Neural cell (in vitro differentiated cells): ENCODE data around the gene ZNF189. TPM values are rescaled to one million over a fixed set of nuclear protein-coding genes. Genes with fewer than 3 reads are reported as not detected.

Experiments used
- H2AFZ ChIP-seq: fragments of 200-600, 300-800 bp; sonication (generic), shearing (Covaris generic); 2 replicates; pipeline ENCODE4 v1.6.0; 2014; ENCODE audit warnings: low read depth, mild to moderate bottlenecking, antibody characterized with exemption, low read length, moderate library complexity
- H3F3A ChIP-seq: fragments of 200-600 bp; shearing (Covaris generic); 2 replicates; pipeline ENCODE4 v1.6.1; 2016; ENCODE audit warnings: mild to moderate bottlenecking, moderate library complexity, mixed read lengths, antibody characterized with exemption, low read length; ENCODE audit not compliant: insufficient read depth, poor library complexity, severe bottlenecking
- H3K27ac ChIP-seq: fragments of 200-600, 300-800 bp; sonication (generic), shearing (Covaris generic); 2 replicates; pipeline ENCODE4 v1.5.1; 2014; ENCODE audit warnings: mild to moderate bottlenecking, low read length, moderate library complexity
- H3K27me3 ChIP-seq: fragments of 300-800, 200-600 bp; sonication (generic), shearing (Covaris generic); 2 replicates; pipeline ENCODE4 v1.6.0; 2014; ENCODE audit warnings: mild to moderate bottlenecking, low read depth, low read length, moderate library complexity; ENCODE audit not compliant: insufficient read depth
- H3K36me3 ChIP-seq: fragments of 300-800, 200-600 bp; sonication (generic), shearing (Covaris generic); 2 replicates; pipeline ENCODE4 v1.5.1; 2014; ENCODE audit warnings: mild to moderate bottlenecking, antibody characterized with exemption, low read length, moderate library complexity; ENCODE audit not compliant: insufficient read depth
- H3K4me2 ChIP-seq: fragments of 300-800, 200-600 bp; sonication (generic), shearing (Covaris generic); 2 replicates; pipeline ENCODE4 v1.6.0; 2014; ENCODE audit warnings: mild to moderate bottlenecking, low read length
- H3K4me3 ChIP-seq: fragments of 300-800, 200-600 bp; sonication (generic), shearing (Covaris generic); 2 replicates; pipeline ENCODE4 v1.5.1; 2014; ENCODE audit warnings: mild to moderate bottlenecking, low read length, moderate library complexity
- H3K79me2 ChIP-seq: fragments of 200-600 bp; shearing (Covaris generic); replicated peaks from 2 replicates; pipeline ENCODE4 v1.6.0; 2014; ENCODE audit warnings: mild to moderate bottlenecking, low read length, moderate library complexity; ENCODE audit not compliant: insufficient read depth
- H3K9ac ChIP-seq: fragments of 300-800, 200-600 bp; sonication (generic), shearing (Covaris generic); 2 replicates; pipeline ENCODE4 v1.6.1; 2016; ENCODE audit warnings: mild to moderate bottlenecking, low read length, mixed read lengths
- H3K9me2 ChIP-seq: fragments of 200-600 bp; shearing (Covaris generic); 2 replicates; pipeline ENCODE4 v1.6.1; 2016; ENCODE audit warnings: mild to moderate bottlenecking, low read length, mixed read lengths; ENCODE audit not compliant: insufficient read depth
- H3K9me3 ChIP-seq: fragments of 200-600, 300-800 bp; sonication (generic), shearing (Covaris generic); 2 replicates; pipeline ENCODE4 v1.6.1; 2016; ENCODE audit warnings: mild to moderate bottlenecking, mixed run types, low read length, moderate library complexity, mixed read lengths
- H4K20me1 ChIP-seq: fragments of 200-600 bp; shearing (Covaris generic); 2 replicates; pipeline ENCODE4 v1.6.1; 2016; ENCODE audit warnings: mild to moderate bottlenecking, mixed run types; ENCODE audit not compliant: insufficient read depth
- CTCF ChIP-seq: fragments of 450-650 bp; IDR thresholded peaks from 2 replicates; pipeline ENCODE4 v1.5.1; 2014; ENCODE audit warnings: antibody characterized with exemption, mild to moderate bottlenecking, moderate library complexity; ENCODE audit not compliant: poor library complexity, severe bottlenecking
- EP300 ChIP-seq: fragments of 450-650 bp; conservative IDR thresholded peaks from 2 replicates; pipeline ENCODE4 v1.6.1; 2014; ENCODE audit warnings: antibody characterized with exemption, mild to moderate bottlenecking, moderate library complexity; ENCODE audit not compliant: poor library complexity, severe bottlenecking
- EZH2 ChIP-seq: fragments of 200-600, 300-800 bp; shearing (Covaris generic), sonication (generic); IDR thresholded peaks from 2 replicates; pipeline ENCODE4 v1.6.1; 2014; ENCODE audit warnings: antibody characterized with exemption, low read length, borderline replicate concordance, mild to moderate bottlenecking; ENCODE audit not compliant: insufficient read depth, poor library complexity, severe bottlenecking
- MXI1 ChIP-seq: fragments of 450-650 bp; conservative IDR thresholded peaks from 2 replicates; pipeline ENCODE4 v1.6.1; 2014; ENCODE audit warnings: antibody characterized with exemption, mild to moderate bottlenecking; ENCODE audit not compliant: poor library complexity, severe bottlenecking
- POLR2AphosphoS5 ChIP-seq: IDR thresholded peaks from 2 replicates; pipeline ENCODE4 v1.6.1; 2012
- RAD21 ChIP-seq: fragments of 450-650 bp; conservative IDR thresholded peaks from 2 replicates; pipeline ENCODE4 v1.6.1; 2014; ENCODE audit warnings: antibody characterized with exemption, mild to moderate bottlenecking, moderate library complexity
- REST ChIP-seq: IDR thresholded peaks from 2 replicates; pipeline ENCODE4 v1.6.1; 2012; ENCODE audit warnings: borderline replicate concordance
- SMC3 ChIP-seq: fragments of 450-650 bp; conservative IDR thresholded peaks from 2 replicates; pipeline ENCODE4 v1.6.1; 2014; ENCODE audit warnings: antibody characterized with exemption, mild to moderate bottlenecking, moderate library complexity; ENCODE audit not compliant: poor library complexity
- TAF1 ChIP-seq: IDR thresholded peaks from 2 replicates; pipeline ENCODE4 v1.6.1; 2012; ENCODE audit warnings: low read depth
- polyA plus RNA-seq: library from polyadenylated mRNA; depleted of rRNA; stranded (reverse); fragments of >200 nt; gene quantifications from 2 replicates; pipeline ENCODE4 v1.2.3, GENCODE V29; 2014

The ZNF189 gene
- polyA plus RNA-seq, 1 donor from 2014 or later = 28.0 TPM

GRCh38 chr9:101371813-101372212 is 26.8 kb upstream of the ZNF189 start:
- Histone ChIP-seq H3K4me2 (no peak overlapping the region), H3F3A (no peaks in the 10 kb centered on the region), H4K20me1 (no peaks in the 10 kb centered on the region), H3K9me3 (no peaks in the 10 kb centered on the region), H3K9ac (no peak overlapping the region), H3K4me3 (no peak overlapping the region), H3K36me3 (no peaks in the 10 kb centered on the region), H3K79me2 (no peaks in the 10 kb centered on the region), H3K9me2 (no peaks in the 10 kb centered on the region), H3K27ac (no peak overlapping the region), H3K27me3 (no peaks in the 10 kb centered on the region), H2AFZ (no peak overlapping the region)
- no peak for TF ChIP-seq RAD21
- TF ChIP-seq MXI1 = no peak

GRCh38 chr9:101372327-101373118 is 26.1 kb upstream of the ZNF189 start:
- Histone ChIP-seq H3K27ac (no peak overlapping the region), H3K36me3 (no peaks in the 10 kb centered on the region), H3K4me2 (no peak overlapping the region), H3K9ac (no peak overlapping the region), H3K79me2 (no peaks in the 10 kb centered on the region), H3K4me3 (no peak overlapping the region), H3K9me3 (no peaks in the 10 kb centered on the region), H3K9me2 (no peaks in the 10 kb centered on the region), H3F3A (no peaks in the 10 kb centered on the region), H3K27me3 (no peaks in the 10 kb centered on the region), H4K20me1 (no peaks in the 10 kb centered on the region), H2AFZ (no peak overlapping the region)
- TF ChIP-seq EZH2 (no peak), REST (no peak), CTCF (no peak), TAF1 (no peak), RAD21 (no peak), POLR2AphosphoS5 (no peak)

GRCh38 chr9:101375546-101375945 is 23.1 kb upstream of the ZNF189 start:
- Histone ChIP-seq H3K27me3 (no peaks in the 10 kb centered on the region), H3K9ac (no peak overlapping the region), H3K4me3 (no peak overlapping the region), H2AFZ (no peak overlapping the region), H3K9me3 (no peaks in the 10 kb centered on the region), H3K27ac (no peak overlapping the region), H3K4me2 (no peak overlapping the region), H4K20me1 (no peaks in the 10 kb centered on the region), H3K36me3 (no peaks in the 10 kb centered on the region), H3F3A (no peaks in the 10 kb centered on the region), H3K9me2 (no peaks in the 10 kb centered on the region), H3K79me2 (no peaks in the 10 kb centered on the region)
- TF ChIP-seq EP300 = no peak
- no peak for TF ChIP-seq SMC3
- no peak for TF ChIP-seq RAD21
- TF ChIP-seq CTCF = no peak
- no peak for TF ChIP-seq MXI1
- TF ChIP-seq TAF1 = no peak
- TF ChIP-seq REST = no peak
- no peak for TF ChIP-seq EZH2
- TF ChIP-seq POLR2AphosphoS5 = no peak
